IMR-90 (cell line): ENCODE measurements around the gene APPL2.

ENCODE experiments used
- ELK1 ChIP-seq: fragments of 150-350 bp; IDR thresholded peaks from 2 replicates; pipeline ENCODE4 v1.6.1; 2016; ENCODE audit warnings: low read depth, mild to moderate bottlenecking, low read length, moderate library complexity, borderline replicate concordance
- POLR2A ChIP-seq: IDR thresholded peaks from 2 replicates; pipeline ENCODE4 v1.6.1; 2012; ENCODE audit warnings: mild to moderate bottlenecking, low read depth, low read length
- TF ChIP-seq, protein P1 (sequence below): conservative IDR thresholded peaks from 2 replicates; pipeline ENCODE4 v1.5.1; 2012; ENCODE audit warnings: mild to moderate bottlenecking, low read depth, low read length, improper control_type of control experiment

- TF ChIP-seq, protein P1, sequence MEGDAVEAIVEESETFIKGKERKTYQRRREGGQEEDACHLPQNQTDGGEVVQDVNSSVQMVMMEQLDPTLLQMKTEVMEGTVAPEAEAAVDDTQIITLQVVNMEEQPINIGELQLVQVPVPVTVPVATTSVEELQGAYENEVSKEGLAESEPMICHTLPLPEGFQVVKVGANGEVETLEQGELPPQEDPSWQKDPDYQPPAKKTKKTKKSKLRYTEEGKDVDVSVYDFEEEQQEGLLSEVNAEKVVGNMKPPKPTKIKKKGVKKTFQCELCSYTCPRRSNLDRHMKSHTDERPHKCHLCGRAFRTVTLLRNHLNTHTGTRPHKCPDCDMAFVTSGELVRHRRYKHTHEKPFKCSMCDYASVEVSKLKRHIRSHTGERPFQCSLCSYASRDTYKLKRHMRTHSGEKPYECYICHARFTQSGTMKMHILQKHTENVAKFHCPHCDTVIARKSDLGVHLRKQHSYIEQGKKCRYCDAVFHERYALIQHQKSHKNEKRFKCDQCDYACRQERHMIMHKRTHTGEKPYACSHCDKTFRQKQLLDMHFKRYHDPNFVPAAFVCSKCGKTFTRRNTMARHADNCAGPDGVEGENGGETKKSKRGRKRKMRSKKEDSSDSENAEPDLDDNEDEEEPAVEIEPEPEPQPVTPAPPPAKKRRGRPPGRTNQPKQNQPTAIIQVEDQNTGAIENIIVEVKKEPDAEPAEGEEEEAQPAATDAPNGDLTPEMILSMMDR, result no peak
- TF ChIP-seq POLR2A, result no peak
- TF ChIP-seq ELK1, result no peak
These were observed 28.8 kb upstream of the APPL2 start for GRCh38 chr12:105264771-105265170.
